RWPE1 (cell line): ENCODE data around the gene PSENEN.

Experiments used
- CTCF ChIA-PET: fragments of 350-600 bp; sonication (Branson Sonifier 250); formaldehyde crosslinking; extraction: SDS; loops from one replicate; lab custom pipeline; 2021; lab: Yijun Ruan, JAX
- POLR2A ChIA-PET: fragments of 400-600 bp; formaldehyde crosslinking; extraction: SDS; loops from one replicate; lab custom pipeline; 2020; ENCODE audit warnings: antibody characterized with exemption; ENCODE audit not compliant: low non-redundant PET; lab: Yijun Ruan, JAX
- DNase-seq: peaks from one replicate; pipeline ENCODE4 v3.0.0; 2012; ENCODE audit warnings: low spot score
- H3K27ac ChIP-seq: fragments of 450-650 bp; 2 replicates; pipeline ENCODE4 v1.5.1; 2017
- TF ChIP-seq, protein P1 (sequence below): fragments of 450-650 bp; conservative IDR thresholded peaks from 2 replicates; pipeline ENCODE4 v1.5.1; 2017; ENCODE audit warnings: low read depth, mild to moderate bottlenecking

The PSENEN gene

DNA sequence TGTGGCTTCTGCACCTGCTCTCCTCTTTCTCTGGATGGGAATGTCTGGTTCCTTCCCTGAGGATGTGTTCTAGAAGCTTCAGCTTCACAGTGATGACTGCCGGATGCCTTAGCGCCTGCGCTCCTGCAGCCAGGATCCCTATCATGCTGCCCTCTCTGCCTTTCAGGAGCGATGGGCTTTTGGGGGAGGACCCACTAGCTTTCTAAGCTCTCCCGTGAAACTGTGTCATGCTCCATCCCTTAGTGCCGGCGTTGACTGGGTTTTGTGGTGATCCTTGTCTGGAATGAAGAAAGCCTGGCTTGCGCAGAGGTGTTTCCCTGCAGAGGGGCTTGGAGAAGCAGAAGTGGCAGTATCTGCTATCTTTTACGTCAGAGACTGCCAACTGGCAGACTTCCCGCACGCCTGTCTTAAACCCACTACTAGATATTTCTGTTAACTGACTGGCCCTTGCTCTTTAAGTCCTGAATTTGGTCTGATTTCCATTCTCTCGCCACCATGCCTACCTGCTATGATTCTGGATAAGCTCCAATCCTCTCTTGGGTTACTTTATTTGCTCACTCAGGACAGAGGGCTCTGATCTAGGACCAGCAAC, 31.5 kb upstream of the PSENEN start:
- ChIA-PET POLR2A (no interaction called here), CTCF (no interaction called here)
- no peak for DNase-seq

DNA sequence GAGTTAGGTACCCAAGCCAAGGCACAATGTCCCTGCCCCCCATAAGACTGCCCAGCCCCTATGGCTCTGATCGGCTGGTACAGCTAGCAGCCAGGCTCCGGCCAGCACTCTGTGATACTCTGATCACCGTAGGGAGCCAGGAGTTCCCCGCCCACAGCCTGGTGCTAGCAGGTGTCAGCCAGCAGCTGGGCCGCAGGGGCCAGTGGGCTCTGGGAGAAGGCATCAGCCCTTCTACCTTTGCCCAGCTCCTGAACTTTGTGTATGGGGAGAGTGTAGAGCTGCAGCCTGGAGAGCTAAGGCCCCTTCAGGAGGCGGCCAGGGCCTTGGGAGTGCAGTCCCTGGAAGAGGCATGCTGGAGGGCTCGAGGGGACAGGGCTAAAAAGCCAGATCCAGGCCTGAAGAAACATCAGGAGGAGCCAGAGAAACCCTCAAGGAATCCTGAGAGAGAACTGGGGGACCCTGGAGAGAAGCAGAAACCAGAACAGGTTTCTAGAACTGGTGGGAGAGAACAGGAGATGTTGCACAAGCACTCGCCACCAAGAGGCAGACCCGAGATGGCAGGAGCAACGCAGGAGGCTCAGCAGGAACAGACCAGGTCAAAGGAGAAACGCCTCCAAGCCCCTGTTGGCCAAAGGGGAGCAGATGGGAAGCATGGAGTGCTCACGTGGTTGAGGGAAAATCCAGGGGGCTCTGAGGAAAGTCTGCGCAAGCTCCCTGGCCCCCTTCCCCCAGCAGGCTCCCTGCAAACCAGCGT, 30.7 kb upstream of the PSENEN start:
- ChIA-PET POLR2A (no interaction called here), CTCF (interaction anchor here (0.7 kb wide), 1 partner anchor 114 kb away, joined by 10 read pairs; no protein-coding TSS in a partner anchor)
- no peak for DNase-seq

More for the DNA sequence above, 31.5 kb upstream of the PSENEN start:
- no peak overlapping the region for H3K27ac ChIP-seq
- TF ChIP-seq, protein P1, sequence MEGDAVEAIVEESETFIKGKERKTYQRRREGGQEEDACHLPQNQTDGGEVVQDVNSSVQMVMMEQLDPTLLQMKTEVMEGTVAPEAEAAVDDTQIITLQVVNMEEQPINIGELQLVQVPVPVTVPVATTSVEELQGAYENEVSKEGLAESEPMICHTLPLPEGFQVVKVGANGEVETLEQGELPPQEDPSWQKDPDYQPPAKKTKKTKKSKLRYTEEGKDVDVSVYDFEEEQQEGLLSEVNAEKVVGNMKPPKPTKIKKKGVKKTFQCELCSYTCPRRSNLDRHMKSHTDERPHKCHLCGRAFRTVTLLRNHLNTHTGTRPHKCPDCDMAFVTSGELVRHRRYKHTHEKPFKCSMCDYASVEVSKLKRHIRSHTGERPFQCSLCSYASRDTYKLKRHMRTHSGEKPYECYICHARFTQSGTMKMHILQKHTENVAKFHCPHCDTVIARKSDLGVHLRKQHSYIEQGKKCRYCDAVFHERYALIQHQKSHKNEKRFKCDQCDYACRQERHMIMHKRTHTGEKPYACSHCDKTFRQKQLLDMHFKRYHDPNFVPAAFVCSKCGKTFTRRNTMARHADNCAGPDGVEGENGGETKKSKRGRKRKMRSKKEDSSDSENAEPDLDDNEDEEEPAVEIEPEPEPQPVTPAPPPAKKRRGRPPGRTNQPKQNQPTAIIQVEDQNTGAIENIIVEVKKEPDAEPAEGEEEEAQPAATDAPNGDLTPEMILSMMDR = no peak

GRCh38 chr19:35715355-35715809, 30.1 kb upstream of the PSENEN start:
- TF ChIP-seq, protein P1 = no peak
- POLR2A ChIA-PET = no interaction called here
- no peak for DNase-seq
- H3K27ac ChIP-seq = peak overlapping the region; percentile 93
- CTCF ChIA-PET = interaction anchor here (0.7 kb wide), 1 partner anchor 115 kb away, joined by 10 read pairs; no protein-coding TSS in a partner anchor

More for the DNA sequence above, 30.7 kb upstream of the PSENEN start:
- 0 out of 2 replicates have a peak overlapping the region, but pooled peaks have one; percentile 3 for H3K27ac ChIP-seq
- TF ChIP-seq, protein P1 = no peak

DNA sequence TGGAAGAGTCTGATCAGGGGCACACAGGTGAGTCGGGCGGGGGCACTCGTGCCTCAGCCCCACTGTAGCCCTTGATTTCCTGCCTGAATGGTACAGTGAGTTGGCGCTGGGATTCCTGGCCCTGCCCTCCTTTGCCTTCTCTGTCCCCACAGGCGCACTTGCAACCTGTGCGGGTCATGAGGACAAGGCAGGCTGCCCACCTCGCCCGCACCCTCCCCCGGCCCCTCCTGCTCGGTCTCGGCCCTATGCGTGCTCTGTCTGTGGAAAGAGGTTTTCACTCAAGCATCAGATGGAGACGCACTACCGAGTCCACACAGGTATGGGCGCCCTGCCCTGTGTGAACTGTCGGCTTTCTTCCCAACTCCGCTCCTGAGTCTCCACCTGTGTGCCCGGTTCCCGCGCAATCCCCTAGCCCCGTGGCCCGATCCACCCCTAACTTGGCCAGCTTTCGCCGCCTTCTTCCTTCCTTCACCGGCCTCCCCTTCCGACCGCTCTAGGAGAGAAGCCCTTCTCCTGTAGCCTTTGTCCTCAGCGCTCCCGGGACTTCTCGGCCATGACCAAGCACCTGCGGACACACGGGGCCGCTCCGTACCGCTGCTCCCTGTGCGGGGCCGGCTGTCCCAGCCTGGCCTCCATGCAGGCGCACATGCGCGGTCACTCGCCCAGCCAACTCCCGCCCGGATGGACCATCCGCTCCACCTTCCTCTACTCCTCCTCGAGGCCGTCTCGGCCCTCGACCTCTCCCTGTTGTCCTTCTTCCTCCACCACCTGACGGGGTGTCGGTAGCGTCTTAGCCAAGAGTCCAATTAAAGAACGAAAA, 29.3 kb upstream of the PSENEN start:
- DNase-seq = peak; percentile 46
- TF ChIP-seq, protein P1 = no peak
- ChIA-PET CTCF (interaction anchor here (0.7 kb wide), 2 partner anchors 14 to 17 kb away, joined by 3 to 4 read pairs; no protein-coding TSS in a partner anchor), POLR2A (no interaction called here)
- H3K27ac ChIP-seq = peak overlapping the region; percentile 93

GRCh38 chr19:35716801-35717664, 28.4 kb upstream of the PSENEN start:
- H3K27ac ChIP-seq = peak overlapping the region; percentile 93
- CTCF ChIA-PET = no interaction called here
- POLR2A ChIA-PET = no interaction called here
- DNase-seq = peak; percentile 88
- TF ChIP-seq, protein P1 = peak; percentile 97
